Upper lobe of left lung (tissue), 6 donors: Measurements from ENCODE around the gene MT1M. TPM values are rescaled to one million over a fixed set of nuclear protein-coding genes. Genes with fewer than 3 reads are reported as not detected.
A peak's percentile ranks its signal among the peaks of the same experiment; 100 is the strongest.

Experiments used
- ATAC-seq, 2 donors: fragments of 200-7000 bp; cut with Tn5 transposase; one replicate each; pipeline ENCODE4 v1.9.1; 2022; ENCODE audit warnings: mild to moderate bottlenecking in 2 of 2, moderate library complexity in 2 of 2; ENCODE audit not compliant: low FRiP score in 2 of 2
- DNase-seq, 2 donors: peaks; one replicate each; pipeline ENCODE4 v3.0.0-alpha.2; 2019 to 2020
- H3K27ac ChIP-seq, 4 donors: fragments of 200-600 bp; sonication (generic); one replicate each; pipeline ENCODE4 v1.5.1; 2016 to 2019
- H3K27me3 ChIP-seq, 4 donors: fragments of 200-600 bp; sonication (generic); one replicate each; pipeline ENCODE4 v1.5.1; 2017 to 2019
- H3K36me3 ChIP-seq, 4 donors: fragments of 200-600 bp; sonication (generic); one replicate each; pipeline ENCODE4 v1.5.1; 2016 to 2019
- H3K4me1 ChIP-seq, 4 donors: fragments of 200-600 bp; sonication (generic); one replicate each; pipeline ENCODE4 v1.5.1; 2018 to 2019
- H3K4me3 ChIP-seq, 4 donors: fragments of 200-600 bp; sonication (generic); one replicate each; pipeline ENCODE4 v1.5.1; 2017 to 2019; ENCODE audit warnings: mild to moderate bottlenecking in 2 of 4, moderate library complexity in 1 of 4
- H3K9me3 ChIP-seq, 4 donors: fragments of 200-600 bp; sonication (generic); one replicate each; pipeline ENCODE4 v1.5.1; 2018 to 2019
- EP300 ChIP-seq, 4 donors: sonication (generic); formaldehyde crosslinking; IDR thresholded peaks; one replicate each; pipeline ENCODE4 v1.5.1; 2017; ENCODE audit warnings: antibody characterized with exemption in 4 of 4, control low read depth in 2 of 4
- POLR2A ChIP-seq, 4 donors: fragments of 450-650 bp; IDR thresholded peaks; one replicate each; pipeline ENCODE4 v1.5.1; 2016 to 2017; ENCODE audit warnings: antibody characterized with exemption in 4 of 4, mild to moderate bottlenecking in 2 of 4
- POLR2AphosphoS5 ChIP-seq, 2 donors: sonication (generic); formaldehyde crosslinking; IDR thresholded peaks; one replicate each; pipeline ENCODE4 v1.5.1; 2017; ENCODE audit warnings: antibody characterized with exemption in 2 of 2
- WGBS, 2 donors: methylation state at CpG; one replicate each; pipeline ENCODE4 v1.1.5; 2017 to 2018; 5-methylcytosine and 5-hydroxymethylcytosine counted together
- total RNA-seq, 6 donors: library from RNA; depleted of rRNA in 4 of 6; stranded (reverse); fragments of >200 nt in 4 of 6; gene quantifications; one replicate each; pipeline versions ENCODE4 v1.1.0 to v1.2.1, GENCODE V29; 2016 to 2021
- TF ChIP-seq, protein P1 (sequence below), 6 experiments: fragments of 450-650 bp in 4 of 6; fragments of 200-600 bp in 2 of 6; sonication (generic) in 2 of 6; IDR thresholded peaks; one replicate each; pipeline ENCODE4 v1.5.1; 2016 to 2019; ENCODE audit warnings: antibody characterized with exemption in 6 of 6
- donor health status: DM: no; HTN: no; CAD: no; lungs with moderate emphysema.
- donor health status: DM: no; HTN: yes; CAD: no; lungs with severe emphysema.

The MT1M gene
- total RNA-seq, 6 donors from 2014 or later: 8.4 to 194 (median 37.0) TPM

DNA sequence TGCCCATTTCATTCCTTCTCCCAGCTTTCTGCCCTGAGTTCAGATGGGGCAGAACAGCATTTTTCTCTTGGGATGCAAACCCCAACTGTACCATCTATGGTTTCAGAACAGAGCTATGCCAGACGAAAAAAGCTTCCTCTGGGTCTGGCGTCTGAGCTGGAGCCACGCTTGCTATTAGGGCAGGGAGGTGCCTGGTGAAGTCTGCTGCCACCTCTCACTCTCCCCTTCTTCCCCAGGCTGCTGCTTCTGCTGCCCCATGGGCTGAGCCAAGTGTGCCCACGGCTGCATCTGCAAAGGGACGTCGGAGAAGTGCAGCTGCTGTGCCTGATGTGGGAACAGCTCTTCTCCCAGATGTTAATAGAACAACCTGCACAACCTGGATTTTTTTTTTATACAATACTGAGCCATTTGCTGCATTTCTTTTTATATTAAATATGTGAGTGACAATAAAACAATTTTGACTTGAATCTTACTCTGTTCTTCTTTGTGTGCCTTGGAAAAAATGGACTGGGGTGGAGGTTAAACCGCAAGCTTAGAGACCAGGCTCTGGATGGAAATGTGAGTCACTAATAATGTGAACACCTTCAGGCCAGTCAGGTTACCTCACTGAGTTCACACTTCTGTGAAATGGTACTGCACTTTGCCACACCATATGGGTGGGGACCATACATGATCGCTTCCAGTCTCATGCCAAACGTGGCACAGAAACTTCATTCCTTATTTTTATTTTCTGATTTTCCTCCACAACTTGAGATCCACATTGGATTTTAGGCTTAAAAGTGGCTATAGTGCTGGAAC lies 4.4 kb downstream of the MT1M start:
- 56 to 64% methylated on average over 9 of the region's 9 CpGs for WGBS, 2 donors
- Histone ChIP-seq H3K27me3 (peaks cover 0 to 18% (median 5%) of the 10 kb centered on the region in 4 donors), H3K36me3 (no peaks in the 10 kb centered on the region), H3K4me1 (peaks cover 16 to 44% (median 27%) of the 10 kb centered on the region in 4 donors), H3K9me3 (no peaks in the 10 kb centered on the region), H3K4me3 (no peak overlapping the region), H3K27ac (no peak overlapping the region)
- TF ChIP-seq POLR2A (IDR thresholded peaks at IDR 0.05): no peak
- no peak for TF ChIP-seq POLR2AphosphoS5 (IDR thresholded peaks at IDR 0.05)
- no peak for TF ChIP-seq EP300 (IDR thresholded peaks at IDR 0.05)
- TF ChIP-seq, protein P1, sequence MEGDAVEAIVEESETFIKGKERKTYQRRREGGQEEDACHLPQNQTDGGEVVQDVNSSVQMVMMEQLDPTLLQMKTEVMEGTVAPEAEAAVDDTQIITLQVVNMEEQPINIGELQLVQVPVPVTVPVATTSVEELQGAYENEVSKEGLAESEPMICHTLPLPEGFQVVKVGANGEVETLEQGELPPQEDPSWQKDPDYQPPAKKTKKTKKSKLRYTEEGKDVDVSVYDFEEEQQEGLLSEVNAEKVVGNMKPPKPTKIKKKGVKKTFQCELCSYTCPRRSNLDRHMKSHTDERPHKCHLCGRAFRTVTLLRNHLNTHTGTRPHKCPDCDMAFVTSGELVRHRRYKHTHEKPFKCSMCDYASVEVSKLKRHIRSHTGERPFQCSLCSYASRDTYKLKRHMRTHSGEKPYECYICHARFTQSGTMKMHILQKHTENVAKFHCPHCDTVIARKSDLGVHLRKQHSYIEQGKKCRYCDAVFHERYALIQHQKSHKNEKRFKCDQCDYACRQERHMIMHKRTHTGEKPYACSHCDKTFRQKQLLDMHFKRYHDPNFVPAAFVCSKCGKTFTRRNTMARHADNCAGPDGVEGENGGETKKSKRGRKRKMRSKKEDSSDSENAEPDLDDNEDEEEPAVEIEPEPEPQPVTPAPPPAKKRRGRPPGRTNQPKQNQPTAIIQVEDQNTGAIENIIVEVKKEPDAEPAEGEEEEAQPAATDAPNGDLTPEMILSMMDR (IDR thresholded peaks at IDR 0.05): no peak
- ATAC-seq (no peak), DNase-seq (no peak)

DNA sequence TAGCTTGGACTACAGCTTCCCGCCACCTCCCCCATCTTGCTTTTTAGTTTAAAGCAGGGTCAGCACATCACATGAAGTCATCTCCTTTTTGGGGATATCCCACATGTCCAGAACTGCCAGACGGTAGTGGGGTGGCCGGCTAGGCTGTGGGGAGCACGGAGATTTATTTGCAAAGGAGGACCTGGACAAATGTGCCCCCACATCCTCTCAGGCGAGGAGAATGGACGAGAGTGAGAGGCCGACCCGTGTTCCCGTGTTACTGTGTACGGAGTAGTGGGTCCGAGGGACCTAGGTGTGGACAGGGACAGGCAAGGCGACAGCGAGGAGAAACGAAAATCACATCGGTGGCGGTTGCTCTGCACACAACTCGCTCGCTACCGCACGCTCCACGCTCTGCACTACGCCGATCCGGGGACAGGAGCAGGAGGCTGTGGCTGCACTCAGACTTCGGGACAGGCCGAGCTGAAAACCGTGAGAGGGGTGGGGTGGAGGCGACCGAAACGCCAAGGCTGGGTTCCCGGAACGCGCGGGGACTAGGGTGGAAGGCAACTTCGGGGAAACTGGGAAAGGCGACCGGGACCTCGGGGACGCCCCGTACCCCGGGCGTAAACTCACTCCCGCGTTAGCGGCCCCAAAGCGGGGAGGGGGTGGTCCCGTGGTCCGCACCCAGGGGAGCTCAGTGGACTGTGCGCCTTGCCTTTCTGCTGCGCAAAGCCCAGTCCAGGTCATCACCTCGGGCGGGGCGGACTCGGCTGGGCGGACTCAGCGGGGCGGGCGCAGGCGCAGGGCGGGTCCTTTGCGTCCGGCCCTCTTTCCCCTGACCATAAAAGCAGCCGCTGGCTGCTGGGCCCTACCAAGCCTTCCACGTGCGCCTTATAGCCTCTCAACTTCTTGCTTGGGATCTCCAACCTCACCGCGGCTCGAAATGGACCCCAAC lies 5.6 kb downstream of the MT1M start, which contains the start of gene MT1A:
Gene MT1A, plus strand, starts transcription at position 853 of the 937 bp plus-strand sequence. Its CDS starts 73 bp downstream, at position 926.
- WGBS, 2 donors: 10 to 14% methylated on average over 42 to 43 of the region's 68 CpGs

DNA sequence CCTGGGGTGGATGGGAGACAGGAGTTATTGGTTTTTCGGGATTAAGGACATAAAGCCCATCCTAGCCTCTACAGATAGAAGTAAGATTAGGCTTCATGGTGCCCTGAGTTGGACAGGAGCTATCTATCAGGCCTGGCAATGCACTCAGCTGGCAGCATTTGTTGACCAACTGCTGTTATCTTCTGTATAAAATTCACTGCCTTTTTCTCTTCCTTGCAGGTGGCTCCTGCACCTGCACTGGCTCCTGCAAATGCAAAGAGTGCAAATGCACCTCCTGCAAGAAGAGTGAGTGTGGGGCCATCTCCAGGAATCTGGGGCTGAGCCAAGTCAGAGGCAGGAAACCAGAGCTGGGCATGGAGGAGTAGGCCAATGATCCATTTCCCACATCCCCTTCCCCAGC lies 6.6 kb downstream of the MT1M start:
- H3K27me3 ChIP-seq: peaks cover 0 to 18% (median 4%) of the 10 kb centered on the region in 4 donors
- no peaks in the 10 kb centered on the region for H3K9me3 ChIP-seq
- 50 to 57% methylated on average over 1 of the region's 1 CpG for WGBS, 2 donors

More for the DNA sequence above, 5.6 kb downstream of the MT1M start, which contains the start of gene MT1A:
- H3K27ac ChIP-seq: peak within 1 kb of the TSS; percentile 36 to 80 (median 74)
- no peaks in the 10 kb centered on the region for H3K36me3 ChIP-seq
- ATAC-seq: peak; percentile 82 to 87
- no peaks in the 10 kb centered on the region for H3K9me3 ChIP-seq
- H3K4me3 ChIP-seq: peak within 1 kb of the TSS; percentile 25 to 55 (median 50)
- TF ChIP-seq POLR2AphosphoS5 (IDR thresholded peaks at IDR 0.05) (peak; percentile 81 to 82), POLR2A (IDR thresholded peaks at IDR 0.05) (peak in 3 of 4 donors; percentile 36 to 70 (median 45)), EP300 (IDR thresholded peaks at IDR 0.05) (peak; percentile 50 to 92 (median 74))
- TF ChIP-seq, protein P1 (IDR thresholded peaks at IDR 0.05): peak in 1 of 6 experiments; percentile 6
- H3K4me1 ChIP-seq: peaks cover 22 to 37% (median 27%) of the 10 kb centered on the region in 4 donors
- peaks cover 0 to 18% (median 4%) of the 10 kb centered on the region in 4 donors for H3K27me3 ChIP-seq
- DNase-seq: peak; percentile 80 to 94

DNA sequence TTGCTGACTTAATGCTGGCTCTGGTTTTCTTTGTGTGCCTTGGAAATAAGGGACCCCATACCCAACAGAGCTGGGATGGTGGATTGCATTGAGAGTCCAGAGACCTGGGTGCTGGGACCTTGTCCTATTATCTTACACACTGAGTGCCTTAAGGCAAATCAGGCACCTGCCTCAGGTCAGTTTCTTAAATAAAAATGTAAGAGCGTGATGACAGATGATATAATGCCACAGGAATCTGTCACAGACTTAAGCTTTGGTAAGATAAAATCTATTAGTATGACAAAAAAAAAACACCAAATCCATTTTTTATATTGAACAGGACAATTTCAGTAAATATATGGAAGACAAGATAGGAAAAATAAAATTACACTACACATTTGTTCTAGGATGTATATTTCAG lies 7.6 kb downstream of the MT1M start:
- H3K4me1 ChIP-seq: peaks cover 29 to 42% (median 35%) of the 10 kb centered on the region in 4 donors
- no peak overlapping the region for H3K27ac ChIP-seq
- H3K36me3 ChIP-seq: no peaks in the 10 kb centered on the region
- WGBS, 2 donors: 82 to 89% methylated on average over 1 of the region's 1 CpG
- peaks cover 0 to 16% (median 4%) of the 10 kb centered on the region in 4 donors for H3K27me3 ChIP-seq
- no peaks in the 10 kb centered on the region for H3K9me3 ChIP-seq
- no peak overlapping the region for H3K4me3 ChIP-seq
- DNase-seq: no peak
- TF ChIP-seq POLR2AphosphoS5 (IDR thresholded peaks at IDR 0.05) (no peak), POLR2A (IDR thresholded peaks at IDR 0.05) (no peak), EP300 (IDR thresholded peaks at IDR 0.05) (no peak)
- TF ChIP-seq, protein P1 (IDR thresholded peaks at IDR 0.05): no peak
- ATAC-seq: no peak

More for the DNA sequence above, 6.6 kb downstream of the MT1M start:
- H3K4me1 ChIP-seq: peaks cover 31 to 43% (median 37%) of the 10 kb centered on the region in 4 donors
- DNase-seq: no peak
- no peak for ATAC-seq
- peak overlapping the region in 1 of 4 donors; percentile 55 for H3K4me3 ChIP-seq
- peak overlapping the region in 2 of 4 donors; percentile 36 to 80 for H3K27ac ChIP-seq
- TF ChIP-seq, protein P1 (IDR thresholded peaks at IDR 0.05): no peak
- no peaks in the 10 kb centered on the region for H3K36me3 ChIP-seq
